Left forelimb (tissue), 1 donor: Measurements from ENCODE around the gene SOX6.

Experiments used
- DNase-seq: peaks from one replicate; pipeline ENCODE4 v3.0.0-alpha.2; 2018; ENCODE audit warnings: low spot score

SOX6 gene

DNA sequence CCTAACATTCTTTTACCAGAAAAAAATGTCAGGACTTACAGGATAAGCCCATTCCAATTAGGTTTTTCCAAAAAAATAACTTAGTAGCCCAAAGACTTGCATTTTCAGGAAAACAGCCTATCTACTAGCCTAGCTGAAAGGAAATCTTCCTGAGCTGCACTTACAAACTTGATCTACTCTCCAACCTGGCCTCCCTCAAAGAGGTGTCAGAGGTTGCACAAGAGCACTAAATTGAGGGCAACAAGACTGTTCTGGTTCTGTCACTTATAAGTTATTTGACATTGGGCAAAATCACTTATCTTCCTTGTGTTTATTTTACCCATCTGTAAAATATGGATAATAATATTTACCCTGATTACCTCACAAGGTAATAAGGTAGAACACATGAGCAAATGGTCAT is 7.9 kb upstream of the SOX6 start:
- no peak for DNase-seq

GRCh38 chr11:16363706-16364105 is 7.4 kb upstream of the SOX6 start:
- DNase-seq = no peak

- no peak for DNase-seq
These were observed 4.9 kb upstream of the SOX6 start for GRCh38 chr11:16361108-16361865.

DNA sequence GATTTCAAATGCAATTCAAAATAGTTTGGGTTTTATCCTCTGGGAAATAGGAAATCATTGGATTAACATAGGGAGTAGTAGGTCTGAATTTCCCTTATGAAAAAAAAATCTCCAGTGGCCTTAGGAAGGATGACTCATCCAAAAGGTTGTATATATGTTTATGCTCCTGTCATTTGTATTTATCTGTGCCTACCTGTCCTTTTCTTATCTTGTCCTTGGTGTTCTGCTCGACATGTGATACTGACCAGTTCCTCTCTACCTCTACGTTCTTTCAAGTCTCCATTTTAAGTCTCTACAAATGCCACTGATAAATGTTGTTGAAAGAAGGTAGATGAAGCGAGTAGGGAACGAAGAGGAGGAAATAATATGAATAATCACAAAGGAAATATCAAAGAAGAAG is 3.0 kb upstream of the SOX6 start:
- DNase-seq = no peak

GRCh38 chr11:16358726-16359125 is 2.4 kb upstream of the SOX6 start:
- DNase-seq = no peak

DNA sequence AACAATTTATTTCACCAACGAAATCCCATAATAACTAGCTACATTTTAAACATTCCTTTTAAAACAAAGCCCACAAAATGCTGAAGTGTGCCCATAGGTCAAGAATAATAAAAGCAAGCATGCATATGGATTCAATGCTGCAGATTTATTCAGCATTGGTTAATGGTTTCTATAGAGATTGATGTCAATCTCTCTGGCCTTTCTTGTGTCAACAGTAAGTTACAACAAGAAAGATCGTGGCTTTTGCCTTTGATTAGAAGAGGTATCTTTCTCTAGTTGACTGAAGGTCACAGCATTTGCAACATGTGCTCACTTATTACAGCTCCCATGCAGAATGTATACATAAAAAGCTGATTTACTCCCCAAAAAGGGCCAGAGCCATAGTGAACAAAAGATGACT is 1.4 kb upstream of the SOX6 start:
- DNase-seq = no peak

GRCh38 chr11:16356761-16357393 is 531 bp upstream of the SOX6 start:
- DNase-seq = no peak

DNA sequence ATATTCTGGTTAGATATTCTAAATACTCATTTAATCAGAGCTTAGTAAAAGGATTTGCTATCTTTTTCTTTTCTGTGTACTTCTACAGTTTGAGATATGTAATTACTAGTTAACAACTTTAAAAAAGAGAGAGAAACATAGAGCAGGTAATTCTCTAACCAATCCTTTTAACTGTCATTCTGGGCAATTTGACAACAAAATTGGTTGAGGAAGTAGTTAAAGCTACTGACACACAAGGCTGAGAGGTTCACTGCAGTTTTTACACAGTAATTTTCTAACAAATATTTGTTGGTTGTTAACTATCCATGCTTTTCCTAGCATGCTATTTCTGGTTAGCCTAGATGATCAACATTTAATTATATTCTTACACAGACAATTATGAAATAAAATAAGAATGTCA is 3.6 kb downstream of the SOX6 start:
- no peak for DNase-seq

DNA sequence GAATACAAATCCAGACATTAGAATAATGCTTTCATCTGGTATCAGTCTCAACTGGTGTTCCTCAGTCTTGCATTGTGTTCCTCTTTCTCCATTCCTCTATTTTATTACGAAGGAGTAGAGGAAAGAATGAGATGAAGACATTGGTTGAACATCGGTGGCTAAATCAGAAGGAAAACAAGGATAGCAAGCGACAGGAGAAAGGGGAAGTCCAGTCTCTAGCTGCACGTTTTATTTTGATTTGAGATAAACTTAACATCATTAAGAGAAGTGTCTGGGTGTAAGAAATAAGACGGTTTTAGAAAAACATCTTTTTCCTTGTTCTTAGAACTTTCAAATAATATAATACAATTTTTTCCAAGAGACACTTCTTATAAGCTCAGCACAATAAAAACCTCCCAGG is 6.2 kb downstream of the SOX6 start:
- DNase-seq = no peak

DNA sequence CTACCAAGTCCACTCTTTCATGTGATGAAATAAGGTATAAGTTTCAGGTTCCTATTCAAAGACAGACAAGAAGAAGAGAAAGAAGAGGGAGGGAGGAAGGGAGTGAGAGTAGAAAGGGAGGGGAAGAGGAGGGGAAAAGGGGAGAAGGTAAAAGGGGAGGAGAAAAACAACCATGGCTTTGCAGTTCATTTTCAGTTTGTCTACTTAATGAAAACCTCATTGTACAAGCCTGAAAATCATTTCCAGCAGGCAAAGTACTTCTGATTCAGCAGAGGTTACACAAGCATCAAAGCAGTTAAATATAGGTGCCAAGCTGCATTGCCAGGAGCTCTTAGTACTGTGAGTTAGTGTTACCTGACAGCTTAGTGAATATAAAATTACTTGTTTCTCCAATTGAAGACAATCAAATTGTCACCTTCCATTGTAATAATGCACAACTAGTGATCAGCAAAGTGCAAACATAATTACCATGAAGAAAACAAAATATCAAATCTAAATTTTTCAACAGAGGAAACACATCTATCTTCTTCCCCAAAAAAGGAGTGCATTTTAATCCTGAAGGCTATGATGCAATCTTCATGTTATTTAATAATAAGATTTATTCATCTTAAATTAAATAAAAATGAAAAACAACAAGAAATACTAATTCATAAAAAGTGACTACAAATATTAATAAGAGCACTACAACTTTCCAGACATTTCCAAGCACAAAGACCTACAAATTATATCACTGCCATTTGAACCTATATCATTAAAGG is 8.2 kb downstream of the SOX6 start:
- no peak for DNase-seq

GRCh38 chr11:16346975-16347374 is 9.4 kb downstream of the SOX6 start:
- no peak for DNase-seq

GRCh38 chr11:16341853-16342252 is 14.5 kb downstream of the SOX6 start:
- DNase-seq = no peak

DNA sequence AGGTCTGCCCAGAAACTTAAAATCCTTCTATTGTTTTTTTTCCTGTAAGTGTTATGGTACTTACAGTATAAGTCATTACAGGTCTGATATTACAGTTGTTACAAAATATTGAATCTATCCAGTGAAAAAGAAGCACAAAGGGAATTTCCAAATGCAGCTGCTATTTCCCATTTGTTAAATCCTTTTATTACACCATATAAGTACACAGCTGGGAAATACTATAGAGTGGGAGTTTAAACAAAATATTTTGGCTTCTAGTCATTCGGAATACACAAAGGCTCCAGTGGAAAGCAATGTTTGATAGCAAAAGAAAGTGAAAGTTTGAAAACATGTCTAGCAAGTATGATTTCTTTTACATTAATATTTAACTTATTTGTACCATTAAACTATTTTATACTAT is 18.0 kb downstream of the SOX6 start:
- DNase-seq = no peak

- no peak for DNase-seq
These were observed 18.7 kb downstream of the SOX6 start for GRCh38 chr11:16337421-16338213.

- no peak for DNase-seq
These were observed 19.6 kb downstream of the SOX6 start for GRCh38 chr11:16336721-16337120.

GRCh38 chr11:16336204-16336603 is 20.1 kb downstream of the SOX6 start:
- DNase-seq = no peak

DNA sequence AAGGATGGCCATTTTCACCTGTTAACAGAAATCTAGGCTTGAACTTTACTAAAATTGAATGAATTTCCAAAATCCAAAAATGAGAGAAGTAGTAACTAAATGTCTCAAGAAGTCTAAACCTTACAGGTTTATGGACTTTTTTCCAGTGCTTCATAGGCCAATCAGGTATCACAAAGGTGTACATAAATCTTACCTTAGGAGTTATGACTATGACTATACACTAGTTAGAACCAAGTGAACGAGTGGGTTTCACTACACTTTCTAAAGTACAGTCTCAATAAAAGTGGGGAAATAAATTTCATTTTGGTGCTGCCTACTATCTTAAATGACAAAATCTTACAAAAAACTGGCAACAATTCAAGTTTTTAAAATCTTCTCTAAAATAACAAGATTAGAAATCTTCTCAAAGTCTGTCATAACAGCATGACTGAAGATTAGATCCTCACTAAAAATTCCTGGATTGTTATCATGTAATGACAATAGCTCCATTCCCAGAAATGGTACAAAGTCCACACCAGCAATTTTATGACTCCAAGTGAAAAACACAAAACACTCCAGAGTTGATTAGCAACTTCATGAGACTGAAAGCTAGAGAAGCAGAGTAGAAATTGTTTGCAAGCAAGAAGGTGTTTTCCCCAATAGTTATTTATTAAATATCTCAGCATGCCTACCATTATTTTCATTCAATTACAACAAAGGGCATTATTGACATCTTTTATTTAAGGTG is 20.9 kb downstream of the SOX6 start:
- DNase-seq = no peak

DNA sequence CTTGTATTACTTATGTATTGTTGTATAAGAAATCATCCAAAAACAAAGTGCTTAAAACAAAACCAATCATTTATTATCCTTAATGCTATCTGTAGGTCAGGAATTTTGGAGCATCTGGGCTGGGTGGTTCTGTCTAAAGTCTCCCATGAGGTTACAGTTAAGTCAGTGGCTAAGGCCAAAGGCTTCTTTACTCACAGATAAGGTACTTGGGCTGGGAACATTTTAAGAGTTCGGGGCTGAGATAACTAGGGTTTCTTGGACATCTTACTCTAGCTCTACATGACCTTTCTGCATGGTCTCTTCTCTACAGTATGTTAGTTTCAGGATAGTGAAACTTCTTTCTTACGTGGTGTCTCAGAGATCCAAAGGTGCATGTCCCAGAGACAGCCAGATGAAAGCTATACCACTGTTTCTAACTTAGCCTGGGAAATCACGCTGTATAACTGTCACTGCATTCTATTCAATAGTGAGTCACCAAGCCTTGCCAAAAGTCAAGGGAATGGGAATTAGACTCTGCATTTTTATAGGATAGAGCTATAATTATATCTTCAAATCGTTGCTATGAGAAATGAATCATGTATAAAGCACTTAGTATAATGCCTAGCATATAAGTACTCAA is 29.6 kb downstream of the SOX6 start:
- DNase-seq = no peak

GRCh38 chr11:16322190-16322589 is 34.2 kb downstream of the SOX6 start:
- DNase-seq = no peak

DNA sequence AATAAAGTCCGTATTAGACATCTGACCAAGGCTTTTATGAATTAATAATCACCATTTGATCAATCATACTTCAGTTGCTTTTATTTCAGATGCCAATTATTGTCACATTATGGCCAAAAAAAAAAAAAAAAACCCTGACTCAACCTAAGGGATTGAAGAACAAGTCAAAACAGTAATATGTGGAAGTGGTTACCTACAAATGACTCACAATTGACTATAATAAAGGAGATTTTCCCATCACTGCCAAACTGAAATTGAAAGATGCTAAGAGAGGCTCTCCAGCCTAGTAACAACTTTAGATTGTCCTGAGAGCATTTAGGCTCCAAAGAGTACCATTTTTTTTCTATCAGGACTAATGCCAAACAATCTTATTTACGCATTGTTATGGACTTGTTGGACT is 35.2 kb downstream of the SOX6 start:
- DNase-seq = no peak

GRCh38 chr11:16318320-16318719 is 38.0 kb downstream of the SOX6 start:
- no peak for DNase-seq
